H9 (cell line): Measurements from ENCODE around the gene ZNF79. TPM values are rescaled to one million over a fixed set of nuclear protein-coding genes. Genes with fewer than 3 reads are reported as not detected.

Experiments
- DNase-seq: peaks from one replicate; pipeline ENCODE4 v3.0.0-alpha.2; 2017
- H2AFZ ChIP-seq: one replicate; pipeline ENCODE4 v1.6.1; 2013; ENCODE audit warnings: mild to moderate bottlenecking, low read length, control low read depth, moderate library complexity
- H2AK5ac ChIP-seq: 2 replicates; pipeline ENCODE4 v1.6.1; 2013; ENCODE audit warnings: low read length, control low read depth, mixed read lengths; ENCODE audit not compliant: insufficient read length
- H2BK120ac ChIP-seq: one replicate; pipeline ENCODE4 v1.6.1; 2013; ENCODE audit warnings: low read depth, mild to moderate bottlenecking, low read length, control low read depth, inconsistent platforms; ENCODE audit not compliant: poor library complexity, severe bottlenecking
- H2BK12ac ChIP-seq: 2 replicates; pipeline ENCODE4 v1.6.1; 2013; ENCODE audit warnings: low read length, control low read depth, mixed read lengths, low read depth; ENCODE audit not compliant: insufficient read length
- H2BK15ac ChIP-seq: 2 replicates; pipeline ENCODE4 v1.6.1; 2013; ENCODE audit warnings: low read depth, low read length, control low read depth
- H2BK20ac ChIP-seq: one replicate; pipeline ENCODE4 v1.6.1; 2013; ENCODE audit warnings: low read depth, mild to moderate bottlenecking, low read length, control low read depth, inconsistent platforms; ENCODE audit not compliant: poor library complexity, severe bottlenecking
- H2BK5ac ChIP-seq: 2 replicates; pipeline ENCODE4 v1.6.1; 2013; ENCODE audit warnings: low read length, control low read depth, mixed read lengths; ENCODE audit not compliant: insufficient read length
- H3K14ac ChIP-seq: 2 replicates; pipeline ENCODE4 v1.6.1; 2013; ENCODE audit warnings: low read length, control low read depth; ENCODE audit not compliant: insufficient read depth
- H3K18ac ChIP-seq: 2 replicates; pipeline ENCODE4 v1.6.1; 2013; ENCODE audit warnings: low read depth, mild to moderate bottlenecking, mixed read lengths, low read length, control low read depth; ENCODE audit not compliant: insufficient read length
- H3K23ac ChIP-seq: 2 replicates; pipeline ENCODE4 v1.6.1; 2013; ENCODE audit warnings: low read length, control low read depth, mixed read lengths, low read depth; ENCODE audit not compliant: insufficient read length
- H3K23me2 ChIP-seq: 2 replicates; pipeline ENCODE4 v1.6.1; 2013; ENCODE audit warnings: low read depth, mild to moderate bottlenecking, mixed read lengths, low read length, control low read depth; ENCODE audit not compliant: insufficient read length, poor library complexity, severe bottlenecking
- H3K27ac ChIP-seq: 2 replicates; pipeline ENCODE4 v1.5.1; 2013; ENCODE audit warnings: low read length, control low read depth, mixed read lengths, low read depth; ENCODE audit not compliant: insufficient read length
- H3K27me3 ChIP-seq: 2 replicates; pipeline ENCODE4 v1.6.1; 2013; ENCODE audit warnings: low read length, control low read depth, inconsistent platforms; ENCODE audit not compliant: insufficient read depth
- H3K4ac ChIP-seq: 2 replicates; pipeline ENCODE4 v1.6.1; 2013; ENCODE audit warnings: low read depth, mild to moderate bottlenecking, control low read depth, inconsistent platforms, low read length, moderate library complexity
- H3K4me1 ChIP-seq: 2 replicates; pipeline ENCODE4 v1.6.1; 2013; ENCODE audit warnings: low read length, control low read depth, inconsistent platforms; ENCODE audit not compliant: insufficient read depth
- H3K4me2 ChIP-seq: 2 replicates; pipeline ENCODE4 v1.6.1; 2013; ENCODE audit warnings: low read length, control low read depth, mixed read lengths; ENCODE audit not compliant: insufficient read length, insufficient read depth
- H3K56ac ChIP-seq: 2 replicates; pipeline ENCODE4 v1.6.1; 2013; ENCODE audit warnings: low read depth, mild to moderate bottlenecking, mixed read lengths, low read length, control low read depth; ENCODE audit not compliant: insufficient read length
- H3K79me1 ChIP-seq: 2 replicates; pipeline ENCODE4 v1.6.1; 2013; ENCODE audit warnings: low read depth, mild to moderate bottlenecking, moderate library complexity, low read length, control low read depth, inconsistent platforms; ENCODE audit not compliant: insufficient read depth, poor library complexity, severe bottlenecking
- H3K79me2 ChIP-seq: 2 replicates; pipeline ENCODE4 v1.6.1; 2013; ENCODE audit warnings: low read length, control low read depth, inconsistent platforms; ENCODE audit not compliant: insufficient read depth
- H3K9ac ChIP-seq: 2 replicates; pipeline ENCODE4 v1.6.1; 2013; ENCODE audit warnings: low read length, control low read depth, mixed read lengths; ENCODE audit not compliant: insufficient read length; ENCODE audit errors: extremely low read depth
- H3K9me3 ChIP-seq: one replicate; pipeline ENCODE4 v1.6.1; 2013; ENCODE audit warnings: low read depth, low read length, inconsistent platforms; ENCODE audit not compliant: control insufficient read depth
- H3T11ph ChIP-seq: one replicate; pipeline ENCODE4 v1.6.1; 2013; ENCODE audit warnings: mild to moderate bottlenecking, low read length, control low read depth, inconsistent platforms
- H4K20me1 ChIP-seq: one replicate; pipeline ENCODE4 v1.6.1; 2013; ENCODE audit not compliant: control insufficient read depth, insufficient read length, insufficient read depth
- H4K5ac ChIP-seq: 2 replicates; pipeline ENCODE4 v1.6.1; 2013; ENCODE audit warnings: low read depth, mild to moderate bottlenecking, mixed read lengths, low read length, control low read depth; ENCODE audit not compliant: insufficient read length
- H4K8ac ChIP-seq: replicated peaks from 2 replicates; pipeline ENCODE4 v1.6.1; 2013; ENCODE audit warnings: low read length, control low read depth, mixed read lengths, low read depth; ENCODE audit not compliant: insufficient read length
- H4K91ac ChIP-seq: 2 replicates; pipeline ENCODE4 v1.6.1; 2013; ENCODE audit warnings: low read depth, mild to moderate bottlenecking, moderate library complexity, mixed read lengths, low read length, control low read depth; ENCODE audit not compliant: insufficient read length
- H3K27ac Mint-ChIP-seq, 3 experiments: 2 replicates in 2 of 3; 3 replicates in 1 of 3; pipeline ENCODE4 v1.8.0; 2020 to 2021; ENCODE audit warnings: mixed read lengths in 3 of 3, mild to moderate bottlenecking in 1 of 3, moderate library complexity in 1 of 3
- H3K27me3 Mint-ChIP-seq: 2 replicates; pipeline ENCODE4 v1.8.0; 2021; ENCODE audit warnings: low read depth, mild to moderate bottlenecking, moderate library complexity, mixed read lengths
- H3K36me3 Mint-ChIP-seq, 3 experiments: 2 replicates in 2 of 3; 3 replicates in 1 of 3; pipeline ENCODE4 v1.8.0; 2020 to 2021; ENCODE audit warnings: low read depth in 3 of 3, mixed read lengths in 3 of 3; ENCODE audit not compliant: insufficient read depth in 1 of 3
- H3K4me1 Mint-ChIP-seq, 2 experiments: 2 replicates each; pipeline ENCODE4 v1.8.0; 2020; ENCODE audit warnings: mixed read lengths in 2 of 2
- H3K4me3 Mint-ChIP-seq, 2 experiments: 2 replicates in 1 of 2; 3 replicates in 1 of 2; pipeline ENCODE4 v1.8.0; 2020 to 2021; ENCODE audit warnings: mild to moderate bottlenecking in 2 of 2, mixed read lengths in 2 of 2, moderate library complexity in 1 of 2
- H3K9me3 Mint-ChIP-seq, 2 experiments: 2 replicates in 1 of 2; 3 replicates in 1 of 2; pipeline ENCODE4 v1.8.0; 2020; ENCODE audit warnings: mild to moderate bottlenecking in 2 of 2, mixed read lengths in 2 of 2, moderate library complexity in 1 of 2
- CTCF ChIP-seq: fragments of 200-600 bp; sonication (generic); conservative IDR thresholded peaks from 3 replicates; pipeline ENCODE4 v1.8.0; 2021; ENCODE audit warnings: antibody characterized with exemption, mild to moderate bottlenecking
- whole genome bisulfite sequencing: extraction: QIAGEN DNeasy Blood & Tissue Kit; methylation state at CpG from one replicate; pipeline ENCODE4 v1.1.7; 2013; ENCODE audit warnings: missing lambda C conversion rate, low lambda C conversion rate, mixed read lengths; ENCODE audit not compliant: insufficient read length; ENCODE audit errors: extremely low coverage; 5-methylcytosine and 5-hydroxymethylcytosine counted together
- total RNA-seq: library from RNA; stranded (reverse); gene quantifications from 2 replicates; pipeline ENCODE4 v1.2.1, GENCODE V29; 2021

Gene ZNF79
- total RNA-seq, 1 experiment from 2014 or later, result 11.5 TPM

GRCh38 chr9:127452691-127453090 lies 28.5 kb downstream of the ZNF79 start:
- Histone ChIP-seq H3K4ac (no peak overlapping the region), H2BK15ac (no peak overlapping the region), H3K79me1 (peaks cover 2% of the 10 kb centered on the region), H3K18ac (no peak overlapping the region), H4K20me1 (no peaks in the 10 kb centered on the region), H3K14ac (no peak overlapping the region), H3T11ph (no peak overlapping the region), H2AK5ac (no peak overlapping the region), H2BK12ac (no peak overlapping the region), H2BK20ac (no peak overlapping the region), H4K8ac (no peak overlapping the region), H3K4me1 (peaks cover 4% of the 10 kb centered on the region), H4K5ac (no peak overlapping the region), H2BK5ac (no peak overlapping the region), H3K23me2 (peaks cover 18% of the 10 kb centered on the region), H3K27ac (no peak overlapping the region), H3K27me3 (no peaks in the 10 kb centered on the region), H2BK120ac (no peak overlapping the region), H4K91ac (no peak overlapping the region), H3K56ac (no peak overlapping the region), H3K9me3 (no peaks in the 10 kb centered on the region), H3K23ac (no peak overlapping the region), H3K4me2 (peak overlapping the region; percentile 93), H2AFZ (no peak overlapping the region), H3K79me2 (peaks cover 20% of the 10 kb centered on the region; the same call in 1 of the 2 replicates), H3K9ac (no peak overlapping the region)
- Mint-ChIP-seq H3K4me1 (peaks cover 26 to 34% of the 10 kb centered on the region in 2 experiments), H3K9me3 (peaks cover 0 to 4% of the 10 kb centered on the region in 2 experiments; a peak in 4 of 5 replicates), H3K27me3 (peaks cover 2% of the 10 kb centered on the region), H3K36me3 (peaks cover 44 to 58% (median 52%) of the 10 kb centered on the region in 3 experiments), H3K27ac (no peak overlapping the region), H3K4me3 (peak overlapping the region; percentile 96 to 99)
- no peak for DNase-seq
- no CpG with 5 or more reads among the region's 4 CpGs for WGBS
- TF ChIP-seq CTCF, result no peak
